Epidermal melanocyte (primary cell): Measurements from ENCODE around the gene TNNI3.
"Not testable (repeated sequence)": the region's sequence is repeated elsewhere in the genome, so short reads cannot be mapped to it uniquely, and the experiment has no call there.

Experiments used
- DNase-seq: peaks from one replicate; pipeline ENCODE4 v3.0.0; 2011; ENCODE audit warnings: low spot score; ENCODE audit not compliant: insufficient read length

The TNNI3 gene

DNA sequence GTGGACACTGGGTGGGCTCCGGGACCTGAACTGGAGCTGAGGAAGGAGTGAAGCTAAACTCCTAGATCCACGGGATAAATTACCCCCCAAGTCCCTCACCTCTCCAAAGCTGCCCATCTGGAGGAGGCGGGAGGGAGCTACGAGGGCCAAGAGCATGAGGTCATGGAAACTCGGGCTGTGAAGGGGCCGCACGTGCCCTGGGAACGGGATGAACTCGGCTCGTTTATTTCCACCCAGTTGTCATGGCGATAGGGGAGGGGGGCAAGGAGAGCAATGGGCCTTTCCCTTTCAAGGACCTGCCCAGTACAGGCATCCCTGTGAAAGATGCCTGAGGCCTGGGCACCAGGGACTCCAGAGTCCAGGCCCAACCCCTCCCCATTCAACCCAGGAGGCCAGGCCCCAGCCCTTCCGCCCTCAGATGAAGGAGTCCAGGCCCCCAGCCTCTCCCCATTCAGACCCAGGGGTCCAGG, 43.9 kb downstream of the TNNI3 start:
- DNase-seq = peak; percentile 75

DNA sequence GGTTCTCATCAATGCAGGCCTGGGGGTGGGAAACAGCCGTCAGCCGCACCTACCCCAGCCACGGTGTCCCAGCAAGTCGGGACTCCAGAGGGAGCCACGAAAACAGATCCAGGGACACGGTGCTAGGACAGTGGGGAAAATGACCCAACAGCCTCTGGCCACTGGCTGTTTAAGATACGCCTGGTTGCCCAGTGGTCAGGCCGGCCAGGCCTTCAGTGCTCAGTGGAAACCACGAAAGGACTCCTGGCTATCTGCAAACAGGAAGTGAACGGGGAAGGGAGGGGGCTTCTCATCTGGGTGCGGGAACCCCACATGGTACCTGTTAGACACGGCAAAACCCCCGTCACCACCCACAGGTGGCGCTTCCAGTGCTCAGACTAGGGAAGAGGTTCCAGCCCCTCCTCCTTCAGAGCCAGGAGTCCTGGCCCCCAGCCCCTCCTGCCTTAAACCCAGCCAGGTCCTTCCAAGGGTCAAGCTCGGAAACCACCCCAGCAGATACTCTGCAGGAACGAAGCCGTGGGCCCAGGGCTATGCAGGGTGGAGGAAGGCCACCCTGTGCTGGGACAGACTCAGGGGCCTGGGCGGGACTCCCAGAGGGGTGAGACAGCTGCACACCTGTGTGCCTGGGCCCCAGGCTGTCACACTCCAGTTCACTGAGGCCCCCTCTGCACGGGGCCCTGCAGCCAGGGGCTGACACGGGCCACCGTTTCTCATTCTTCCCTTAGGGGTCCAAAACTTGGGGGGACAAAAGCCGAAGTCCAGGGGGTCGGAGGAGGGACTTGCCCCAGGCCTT, 44.6 kb downstream of the TNNI3 start:
- no peak for DNase-seq

DNA sequence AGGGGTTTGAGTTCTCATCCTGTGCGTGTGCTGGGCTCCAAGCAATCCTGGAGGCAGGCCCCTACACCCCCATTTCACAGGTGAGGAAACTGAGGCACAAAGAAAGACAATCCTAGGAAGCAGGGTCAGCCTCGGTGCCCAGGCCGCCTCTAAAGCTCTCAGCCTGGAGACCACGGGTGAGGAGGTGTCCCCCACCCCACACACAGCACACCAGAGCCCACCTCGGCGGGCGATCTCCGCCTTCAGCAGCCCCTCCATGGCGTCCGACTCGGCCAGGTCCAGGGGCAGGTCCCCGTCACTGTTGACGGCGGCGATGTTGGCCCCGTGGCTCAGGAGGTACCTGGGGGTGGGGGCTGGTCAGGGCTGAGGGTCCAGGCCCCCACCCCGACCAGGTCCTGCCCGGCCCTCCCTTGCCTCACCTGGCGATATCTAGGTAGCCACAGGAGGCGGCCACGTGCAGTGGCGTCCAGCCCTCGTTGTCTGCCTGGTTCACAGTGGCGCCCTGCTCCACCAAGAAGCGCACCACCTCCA, 45.2 kb downstream of the TNNI3 start:
- DNase-seq = no peak

DNA sequence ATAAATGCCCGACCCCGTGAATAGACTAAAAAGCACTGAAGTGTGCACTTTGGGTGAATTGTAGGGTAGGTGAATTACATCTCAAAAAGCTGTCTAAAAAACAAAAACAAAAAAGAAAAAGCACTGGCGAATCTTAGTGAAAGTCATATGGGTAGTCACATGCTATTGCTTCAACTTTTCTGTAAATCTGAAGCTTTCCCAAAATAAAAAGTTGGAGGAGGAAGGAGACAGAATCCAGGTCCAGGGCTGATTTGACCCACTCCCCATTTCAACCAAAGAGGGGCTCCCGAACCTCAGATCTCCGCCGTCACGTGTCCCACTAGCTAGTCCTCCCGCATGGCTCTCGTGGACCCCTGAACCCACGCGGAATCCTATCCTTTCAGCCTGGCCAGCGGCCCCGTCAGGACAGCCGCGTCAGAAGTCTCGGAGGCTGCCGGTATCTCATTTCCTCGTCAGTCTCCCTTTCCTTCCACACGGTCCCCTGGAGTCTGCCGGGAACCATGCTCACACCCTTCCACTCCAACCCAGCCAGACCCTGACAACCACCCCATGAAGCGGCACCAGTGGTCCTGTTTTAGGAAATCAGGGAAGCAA, 46.2 kb downstream of the TNNI3 start:
- no peak for DNase-seq

DNA sequence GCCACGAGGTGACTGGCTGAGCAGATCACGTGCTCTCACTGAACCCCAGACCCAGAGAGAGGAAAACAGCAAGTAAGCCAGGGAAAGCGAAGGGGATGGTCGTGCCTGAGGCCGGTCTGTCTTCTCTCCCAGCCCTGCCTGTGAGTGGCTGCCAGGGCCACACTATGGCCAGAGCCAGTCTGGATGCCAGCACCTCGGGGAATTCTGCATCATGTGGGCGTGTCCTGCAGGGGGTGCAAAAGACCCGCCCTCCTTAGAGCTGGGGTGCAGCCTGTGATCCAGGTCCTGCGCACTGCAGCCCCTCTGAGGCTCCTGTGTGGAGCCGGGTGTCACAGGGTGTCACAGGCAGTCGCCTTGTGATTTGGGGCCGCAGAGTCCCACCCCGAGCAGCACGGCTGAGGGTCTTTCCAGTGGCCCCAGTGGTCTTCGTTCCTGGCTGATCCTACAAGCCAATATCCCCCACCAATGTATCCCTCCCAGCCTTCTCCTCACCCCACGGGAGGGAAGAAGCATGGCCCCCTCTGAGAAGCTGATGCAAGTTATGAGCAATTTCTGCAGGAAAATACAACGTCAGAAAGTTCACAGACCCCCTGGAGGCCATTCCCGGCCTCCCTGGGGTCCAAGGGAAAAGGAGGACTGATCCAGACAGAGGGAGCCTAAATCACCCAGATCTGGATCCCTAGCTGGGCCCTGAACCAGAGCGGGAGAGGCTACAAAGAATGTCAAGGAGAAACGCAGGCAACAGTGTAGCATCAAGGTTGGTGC, 47.8 kb downstream of the TNNI3 start:
- no peak for DNase-seq

DNA sequence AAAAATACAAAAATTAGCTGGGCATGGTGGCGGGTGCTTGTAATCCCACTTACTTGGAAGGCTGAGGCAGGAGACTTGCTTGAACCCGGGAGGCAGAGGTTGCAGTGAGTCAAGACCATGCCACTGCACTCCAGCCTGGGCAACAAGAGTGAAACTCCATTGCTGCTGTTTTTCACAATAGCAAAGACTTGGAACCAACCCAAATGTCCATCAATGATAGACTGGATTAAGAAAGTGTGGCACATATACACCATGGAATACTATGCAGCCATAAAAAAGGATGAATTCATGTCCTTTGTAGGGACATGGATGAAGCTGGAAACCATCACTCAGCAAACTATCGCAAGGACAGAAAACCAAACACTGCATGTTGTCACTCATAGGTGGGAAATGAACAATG, 50.3 kb downstream of the TNNI3 start:
- not testable (repeated sequence) for DNase-seq

DNA sequence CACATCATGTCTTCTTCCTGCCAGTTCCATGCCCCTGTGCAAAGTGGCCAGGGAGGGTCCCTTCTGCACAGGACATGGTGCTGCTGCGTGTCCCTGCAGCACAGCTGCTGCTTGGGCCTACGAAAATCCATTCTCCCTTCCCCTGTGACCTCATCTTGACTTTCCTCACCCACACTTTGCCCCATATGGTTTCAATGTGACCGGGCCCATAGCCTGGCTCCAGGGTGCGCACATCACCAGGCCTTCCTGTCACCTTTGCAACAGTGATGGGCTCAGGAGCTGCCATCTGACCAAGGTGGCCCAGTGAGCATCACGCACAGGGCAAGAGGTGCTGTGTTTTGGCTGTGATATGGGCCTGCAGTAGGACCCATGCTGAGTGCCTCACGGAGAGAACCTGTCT, 50.9 kb downstream of the TNNI3 start:
- DNase-seq = no peak

DNA sequence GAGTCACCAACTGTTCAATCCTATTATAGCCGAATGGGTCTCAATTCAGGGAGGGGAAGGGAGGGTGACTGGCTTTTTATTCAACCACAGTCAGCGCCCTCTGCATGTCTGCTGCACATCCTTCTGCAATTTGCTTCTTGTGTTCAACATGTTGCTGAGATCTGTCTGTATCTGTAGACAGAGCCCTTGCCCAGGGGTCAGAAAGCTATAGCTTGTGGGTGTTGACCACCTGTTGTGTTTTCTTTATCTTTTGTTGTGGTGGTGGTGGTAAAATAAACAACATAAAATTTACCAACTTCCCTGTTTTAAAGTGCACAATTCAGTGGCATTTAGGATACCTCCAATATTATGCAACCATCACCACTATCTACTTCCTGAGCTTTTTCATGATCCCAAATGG, 52.3 kb downstream of the TNNI3 start:
- DNase-seq = no peak

DNA sequence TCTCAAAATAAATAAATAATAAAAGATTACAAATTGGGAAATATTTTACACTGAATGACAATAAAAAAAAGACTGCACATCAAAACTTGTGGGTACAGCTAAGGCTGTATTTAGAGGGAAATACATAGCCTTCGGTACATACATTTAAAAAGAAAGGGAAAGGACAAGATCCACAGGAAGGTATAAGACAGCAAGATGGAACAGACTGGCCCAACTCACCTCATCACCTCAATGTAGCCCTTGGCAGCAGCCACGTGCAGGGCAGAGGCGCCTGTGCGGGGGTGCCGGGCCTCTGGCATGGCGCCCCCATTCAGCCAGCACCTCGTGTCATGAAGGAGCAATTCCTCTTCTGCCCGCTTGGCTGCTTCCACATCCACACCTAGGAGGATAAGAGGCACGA, 54.3 kb downstream of the TNNI3 start:
- no peak for DNase-seq
